WTC11 (cell line): ENCODE measurements around the gene GLRA3. TPM values are rescaled to one million over a fixed set of nuclear protein-coding genes. Genes with fewer than 3 reads are reported as not detected.

Source experiments
- ATAC-seq: fragments of 200-7000 bp; cut with Tn5 transposase; 2 replicates; pipeline ENCODE4 v1.10.0; 2021; ENCODE audit warnings: mild to moderate bottlenecking, moderate library complexity
- CTCF ChIA-PET: fragments of 300-600 bp; sonication (Branson Sonifier 250); formaldehyde crosslinking; loops from one replicate; lab custom pipeline; 2021; ENCODE audit warnings: antibody characterized with exemption; lab: Charles Lee
- POLR2A ChIA-PET: fragments of 350-600 bp; sonication (Branson Sonifier 250); formaldehyde crosslinking; loops from one replicate; lab custom pipeline; 2021; ENCODE audit warnings: antibody characterized with exemption; lab: Charles Lee
- DNase-seq: peaks from one replicate; pipeline ENCODE4 v3.0.0; 2021; ENCODE audit warnings: low spot score
- H3K27ac Mint-ChIP-seq: 2 replicates; pipeline ENCODE4 v1.8.0; 2021; ENCODE audit warnings: mixed read lengths
- H3K27me3 Mint-ChIP-seq: 2 replicates; pipeline ENCODE4 v1.8.0; 2021; ENCODE audit warnings: low read depth, mild to moderate bottlenecking, moderate library complexity, mixed read lengths
- H3K36me3 Mint-ChIP-seq: 2 replicates; pipeline ENCODE4 v1.8.0; 2021; ENCODE audit warnings: mixed read lengths
- H3K4me1 Mint-ChIP-seq: 2 replicates; pipeline ENCODE4 v1.8.0; 2022; ENCODE audit warnings: mixed read lengths
- H3K4me3 Mint-ChIP-seq: 2 replicates; pipeline ENCODE4 v1.8.0; 2021; ENCODE audit warnings: mild to moderate bottlenecking, moderate library complexity, mixed read lengths
- H3K9me3 Mint-ChIP-seq: 2 replicates; pipeline ENCODE4 v1.8.0; 2021; ENCODE audit warnings: mixed read lengths
- CDX4 ChIP-seq: fragments of 250-450 bp; sonication (Bioruptor Pico); IDR thresholded peaks from 2 replicates; pipeline ENCODE4 v1.9.0; 2021; ENCODE audit warnings: moderate library complexity, mild to moderate bottlenecking, inconsistent platforms, borderline replicate concordance
- EMX1 ChIP-seq: fragments of 250-450 bp; sonication (Bioruptor Pico); IDR thresholded peaks from 2 replicates; pipeline ENCODE4 v1.8.0; 2021; ENCODE audit warnings: mild to moderate bottlenecking
- ESRRA ChIP-seq: sonication (generic); formaldehyde crosslinking; IDR thresholded peaks from 2 replicates; pipeline ENCODE4 v1.8.1; 2022; ENCODE audit warnings: mild to moderate bottlenecking, missing genetic modification reagents, borderline replicate concordance
- FOXJ3 ChIP-seq: sonication (generic); formaldehyde crosslinking; IDR thresholded peaks from 2 replicates; pipeline ENCODE4 v1.9.0; 2021; ENCODE audit warnings: missing genetic modification reagents, mild to moderate bottlenecking, borderline replicate concordance
- GABPB1 ChIP-seq: sonication (generic); formaldehyde crosslinking; IDR thresholded peaks from 2 replicates; pipeline ENCODE4 v1.8.1; 2023; ENCODE audit warnings: mild to moderate bottlenecking, missing genetic modification reagents
- GRHL2 ChIP-seq: fragments of 250-450 bp; sonication (Bioruptor Pico); IDR thresholded peaks from 2 replicates; pipeline ENCODE4 v1.8.0; 2022; ENCODE audit warnings: mild to moderate bottlenecking, moderate library complexity; ENCODE audit not compliant: insufficient replicate concordance, severe bottlenecking
- HMGA2 ChIP-seq: fragments of 250-450 bp; sonication (Bioruptor Pico); IDR thresholded peaks from 2 replicates; pipeline ENCODE4 v1.4.0; 2021; ENCODE audit warnings: mild to moderate bottlenecking, moderate library complexity
- MLX ChIP-seq: sonication (generic); formaldehyde crosslinking; IDR thresholded peaks from 2 replicates; pipeline ENCODE4 v1.8.1; 2023; ENCODE audit warnings: mild to moderate bottlenecking, missing genetic modification reagents, moderate library complexity
- TEAD1 ChIP-seq: sonication (generic); formaldehyde crosslinking; IDR thresholded peaks from 2 replicates; pipeline ENCODE4 v1.8.0; 2022; ENCODE audit warnings: mild to moderate bottlenecking, missing genetic modification reagents
- ZNF232 ChIP-seq: sonication (generic); formaldehyde crosslinking; IDR thresholded peaks from 2 replicates; pipeline ENCODE4 v1.8.0; 2022; ENCODE audit warnings: mild to moderate bottlenecking, missing genetic modification reagents
- ZNF671 ChIP-seq: fragments of 250-450 bp; sonication (Bioruptor Pico); IDR thresholded peaks from 2 replicates; pipeline ENCODE4 v1.8.0; 2021; ENCODE audit warnings: mild to moderate bottlenecking
- ZSCAN18 ChIP-seq: fragments of 250-450 bp; sonication (Bioruptor Pico); IDR thresholded peaks from 2 replicates; pipeline ENCODE4 v2.1.2; 2022; ENCODE audit warnings: mild to moderate bottlenecking, moderate library complexity
- total RNA-seq: library from RNA; stranded (reverse); gene quantifications from 3 replicates; pipeline ENCODE4 v1.2.3, GENCODE V29; 2021
- TF ChIP-seq, protein P1 (sequence below): sonication (generic); formaldehyde crosslinking; IDR thresholded peaks from 2 replicates; pipeline ENCODE4 v1.8.1; 2022; ENCODE audit warnings: missing genetic modification reagents, borderline replicate concordance
- TF ChIP-seq, protein P2 (sequence below): sonication (generic); formaldehyde crosslinking; IDR thresholded peaks from 2 replicates; pipeline ENCODE4 v1.8.1; 2023; ENCODE audit warnings: mild to moderate bottlenecking, missing genetic modification reagents
- TF ChIP-seq, protein P3 (sequence below): fragments of 250-450 bp; sonication (Bioruptor Pico); IDR thresholded peaks from 2 replicates; pipeline ENCODE4 v1.9.0; 2021; ENCODE audit warnings: mild to moderate bottlenecking, borderline replicate concordance
- TF ChIP-seq, protein P4 (sequence below): sonication (generic); formaldehyde crosslinking; IDR thresholded peaks from 2 replicates; pipeline ENCODE4 v1.8.1; 2023; ENCODE audit warnings: mild to moderate bottlenecking, moderate library complexity, missing genetic modification reagents

The GLRA3 gene
- total RNA-seq, 1 experiment from 2014 or later = 0.15 TPM

DNA sequence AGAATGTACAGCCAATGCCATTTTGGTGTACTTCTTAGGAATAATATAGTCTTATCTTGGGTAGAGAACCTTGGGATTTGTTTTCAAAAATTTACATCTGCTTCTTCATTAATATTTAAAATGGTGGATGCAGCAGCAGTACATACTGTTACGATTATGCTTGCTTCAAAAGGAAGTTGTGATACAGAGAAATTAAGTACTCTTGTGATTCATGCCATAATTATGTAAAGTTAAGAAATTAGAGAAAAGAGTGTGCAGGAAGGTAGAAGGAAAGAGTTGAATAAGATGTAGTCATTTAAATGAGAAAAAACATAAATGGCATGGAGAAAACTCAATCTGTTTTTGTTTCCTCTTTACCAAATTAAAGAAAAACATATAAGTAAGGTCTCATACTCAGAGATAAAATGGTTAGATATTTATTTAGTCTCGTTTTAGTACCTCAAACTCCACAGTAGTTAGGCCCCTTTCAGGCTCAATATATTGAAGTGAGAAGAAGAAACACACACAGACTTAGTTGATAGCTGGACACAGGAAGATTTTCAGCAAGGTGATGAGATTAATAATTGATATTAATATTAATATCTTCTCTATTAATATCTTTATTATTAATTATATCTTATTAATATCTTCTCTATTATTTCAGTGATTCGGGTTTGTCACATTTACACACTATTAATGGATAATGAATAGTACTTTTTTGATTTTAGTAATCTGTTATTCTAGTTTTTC, 236.6 kb downstream of the GLRA3 start:
- H3K36me3 Mint-ChIP-seq = peaks cover 8% of the 10 kb centered on the region

DNA sequence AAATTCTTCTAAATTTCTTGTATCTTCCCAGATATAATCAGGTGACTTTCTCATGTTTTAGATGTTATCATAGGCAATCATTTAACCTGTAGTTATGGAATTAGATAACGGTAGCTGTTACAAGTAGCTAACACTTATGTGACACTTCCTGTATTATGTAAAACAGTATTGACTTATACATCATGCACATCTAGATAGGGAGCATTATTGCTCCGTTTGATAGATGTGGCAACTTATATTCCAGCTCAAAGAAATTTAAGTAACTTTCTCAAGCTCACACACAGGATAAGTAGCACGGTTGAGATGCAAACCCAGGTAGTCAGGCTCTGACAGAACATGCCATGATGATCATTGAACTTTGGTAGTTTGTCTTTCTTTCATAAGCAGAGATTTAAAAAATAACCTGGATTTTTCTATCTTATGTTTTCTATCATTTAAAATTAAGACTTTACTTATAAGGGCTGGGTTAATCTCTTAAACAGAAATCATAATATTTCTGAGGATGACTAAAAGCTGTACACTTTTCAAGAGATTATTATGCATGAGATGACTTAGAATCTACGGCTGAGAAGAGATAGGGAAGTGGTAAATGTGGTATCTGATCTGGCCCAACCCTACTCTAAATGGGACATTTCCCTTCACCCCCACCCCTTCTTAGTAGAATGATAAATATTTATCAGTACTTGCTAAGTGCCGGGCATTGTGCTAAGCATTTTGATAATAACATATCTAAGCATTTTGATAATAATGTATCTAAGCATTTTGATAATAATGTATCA, 237.6 kb downstream of the GLRA3 start:
- POLR2A ChIA-PET = no interaction called here
- no peak overlapping the region for H3K27ac Mint-ChIP-seq
- ATAC-seq (no peak), DNase-seq (no peak)
- no peak overlapping the region for H3K4me3 Mint-ChIP-seq
- peaks cover 14% of the 10 kb centered on the region for H3K36me3 Mint-ChIP-seq
- no peaks in the 10 kb centered on the region for H3K27me3 Mint-ChIP-seq
- H3K4me1 Mint-ChIP-seq = peaks cover 16% of the 10 kb centered on the region
- peaks cover 29% of the 10 kb centered on the region for H3K9me3 Mint-ChIP-seq
- CTCF ChIA-PET = no interaction called here
- TF ChIP-seq ZNF671 (CRISPR knock-in tag) (no peak), ZNF232 (CRISPR knock-in tag) (no peak), TEAD1 (no peak), FOXJ3 (CRISPR knock-in tag) (no peak), GRHL2 (CRISPR knock-in tag) (no peak), GABPB1 (CRISPR knock-in tag) (no peak), ZSCAN18 (CRISPR knock-in tag) (no peak), CDX4 (CRISPR knock-in tag) (no peak), MLX (CRISPR knock-in tag) (no peak), ESRRA (no peak), EMX1 (CRISPR knock-in tag) (no peak)
- TF ChIP-seq, protein P1, sequence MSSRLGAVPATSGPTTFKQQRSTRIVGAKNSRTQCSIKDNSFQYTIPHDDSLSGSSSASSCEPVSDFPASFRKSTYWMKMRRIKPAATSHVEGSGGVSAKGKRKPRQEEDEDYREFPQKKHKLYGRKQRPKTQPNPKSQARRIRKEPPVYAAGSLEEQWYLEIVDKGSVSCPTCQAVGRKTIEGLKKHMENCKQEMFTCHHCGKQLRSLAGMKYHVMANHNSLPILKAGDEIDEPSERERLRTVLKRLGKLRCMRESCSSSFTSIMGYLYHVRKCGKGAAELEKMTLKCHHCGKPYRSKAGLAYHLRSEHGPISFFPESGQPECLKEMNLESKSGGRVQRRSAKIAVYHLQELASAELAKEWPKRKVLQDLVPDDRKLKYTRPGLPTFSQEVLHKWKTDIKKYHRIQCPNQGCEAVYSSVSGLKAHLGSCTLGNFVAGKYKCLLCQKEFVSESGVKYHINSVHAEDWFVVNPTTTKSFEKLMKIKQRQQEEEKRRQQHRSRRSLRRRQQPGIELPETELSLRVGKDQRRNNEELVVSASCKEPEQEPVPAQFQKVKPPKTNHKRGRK = no peak
- TF ChIP-seq, protein P2, sequence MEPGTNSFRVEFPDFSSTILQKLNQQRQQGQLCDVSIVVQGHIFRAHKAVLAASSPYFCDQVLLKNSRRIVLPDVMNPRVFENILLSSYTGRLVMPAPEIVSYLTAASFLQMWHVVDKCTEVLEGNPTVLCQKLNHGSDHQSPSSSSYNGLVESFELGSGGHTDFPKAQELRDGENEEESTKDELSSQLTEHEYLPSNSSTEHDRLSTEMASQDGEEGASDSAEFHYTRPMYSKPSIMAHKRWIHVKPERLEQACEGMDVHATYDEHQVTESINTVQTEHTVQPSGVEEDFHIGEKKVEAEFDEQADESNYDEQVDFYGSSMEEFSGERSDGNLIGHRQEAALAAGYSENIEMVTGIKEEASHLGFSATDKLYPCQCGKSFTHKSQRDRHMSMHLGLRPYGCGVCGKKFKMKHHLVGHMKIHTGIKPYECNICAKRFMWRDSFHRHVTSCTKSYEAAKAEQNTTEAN (CRISPR knock-in tag) = no peak
- TF ChIP-seq, protein P3, sequence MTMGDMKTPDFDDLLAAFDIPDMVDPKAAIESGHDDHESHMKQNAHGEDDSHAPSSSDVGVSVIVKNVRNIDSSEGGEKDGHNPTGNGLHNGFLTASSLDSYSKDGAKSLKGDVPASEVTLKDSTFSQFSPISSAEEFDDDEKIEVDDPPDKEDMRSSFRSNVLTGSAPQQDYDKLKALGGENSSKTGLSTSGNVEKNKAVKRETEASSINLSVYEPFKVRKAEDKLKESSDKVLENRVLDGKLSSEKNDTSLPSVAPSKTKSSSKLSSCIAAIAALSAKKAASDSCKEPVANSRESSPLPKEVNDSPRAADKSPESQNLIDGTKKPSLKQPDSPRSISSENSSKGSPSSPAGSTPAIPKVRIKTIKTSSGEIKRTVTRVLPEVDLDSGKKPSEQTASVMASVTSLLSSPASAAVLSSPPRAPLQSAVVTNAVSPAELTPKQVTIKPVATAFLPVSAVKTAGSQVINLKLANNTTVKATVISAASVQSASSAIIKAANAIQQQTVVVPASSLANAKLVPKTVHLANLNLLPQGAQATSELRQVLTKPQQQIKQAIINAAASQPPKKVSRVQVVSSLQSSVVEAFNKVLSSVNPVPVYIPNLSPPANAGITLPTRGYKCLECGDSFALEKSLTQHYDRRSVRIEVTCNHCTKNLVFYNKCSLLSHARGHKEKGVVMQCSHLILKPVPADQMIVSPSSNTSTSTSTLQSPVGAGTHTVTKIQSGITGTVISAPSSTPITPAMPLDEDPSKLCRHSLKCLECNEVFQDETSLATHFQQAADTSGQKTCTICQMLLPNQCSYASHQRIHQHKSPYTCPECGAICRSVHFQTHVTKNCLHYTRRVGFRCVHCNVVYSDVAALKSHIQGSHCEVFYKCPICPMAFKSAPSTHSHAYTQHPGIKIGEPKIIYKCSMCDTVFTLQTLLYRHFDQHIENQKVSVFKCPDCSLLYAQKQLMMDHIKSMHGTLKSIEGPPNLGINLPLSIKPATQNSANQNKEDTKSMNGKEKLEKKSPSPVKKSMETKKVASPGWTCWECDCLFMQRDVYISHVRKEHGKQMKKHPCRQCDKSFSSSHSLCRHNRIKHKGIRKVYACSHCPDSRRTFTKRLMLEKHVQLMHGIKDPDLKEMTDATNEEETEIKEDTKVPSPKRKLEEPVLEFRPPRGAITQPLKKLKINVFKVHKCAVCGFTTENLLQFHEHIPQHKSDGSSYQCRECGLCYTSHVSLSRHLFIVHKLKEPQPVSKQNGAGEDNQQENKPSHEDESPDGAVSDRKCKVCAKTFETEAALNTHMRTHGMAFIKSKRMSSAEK (CRISPR knock-in tag) = no peak
- TF ChIP-seq, protein P4, sequence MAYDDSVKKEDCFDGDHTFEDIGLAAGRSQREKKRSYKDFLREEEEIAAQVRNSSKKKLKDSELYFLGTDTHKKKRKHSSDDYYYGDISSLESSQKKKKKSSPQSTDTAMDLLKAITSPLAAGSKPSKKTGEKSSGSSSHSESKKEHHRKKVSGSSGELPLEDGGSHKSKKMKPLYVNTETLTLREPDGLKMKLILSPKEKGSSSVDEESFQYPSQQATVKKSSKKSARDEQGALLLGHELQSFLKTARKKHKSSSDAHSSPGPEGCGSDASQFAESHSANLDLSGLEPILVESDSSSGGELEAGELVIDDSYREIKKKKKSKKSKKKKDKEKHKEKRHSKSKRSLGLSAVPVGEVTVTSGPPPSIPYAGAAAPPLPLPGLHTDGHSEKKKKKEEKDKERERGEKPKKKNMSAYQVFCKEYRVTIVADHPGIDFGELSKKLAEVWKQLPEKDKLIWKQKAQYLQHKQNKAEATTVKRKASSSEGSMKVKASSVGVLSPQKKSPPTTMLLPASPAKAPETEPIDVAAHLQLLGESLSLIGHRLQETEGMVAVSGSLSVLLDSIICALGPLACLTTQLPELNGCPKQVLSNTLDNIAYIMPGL (CRISPR knock-in tag) = no peak

More for the DNA sequence above, 236.6 kb downstream of the GLRA3 start:
- TF ChIP-seq, protein P2 (CRISPR knock-in tag) = no peak
- TF ChIP-seq HMGA2 (CRISPR knock-in tag) = peak; percentile 77; the same call in 1 of the 2 replicates
- ChIA-PET POLR2A (no interaction called here), CTCF (no interaction called here)
- H3K4me3 Mint-ChIP-seq = no peak overlapping the region
- no peaks in the 10 kb centered on the region for H3K27me3 Mint-ChIP-seq
- peaks cover 16% of the 10 kb centered on the region for H3K4me1 Mint-ChIP-seq
- no peak overlapping the region for H3K27ac Mint-ChIP-seq
- DNase-seq (no peak), ATAC-seq (no peak)
- peaks cover 23% of the 10 kb centered on the region for H3K9me3 Mint-ChIP-seq
